NCI-H1092 (cell line): ENCODE measurements around the gene BAHCC1.

Experiments used
- DNase-seq: peaks from one replicate; lab custom pipeline; 2025; lab: John Stamatoyannopoulos, UW

Gene BAHCC1

GRCh38 chr17:81514739-81515529 is 119.7 kb downstream of the BAHCC1 start:
- peak; percentile 24 for DNase-seq

- DNase-seq, result no peak
These were observed 120.3 kb downstream of the BAHCC1 start for GRCh38 chr17:81515530-81516041.
